ENCODE results near the gene MACO1.

GRCh38 chr1:25505656-25506385 lies 75.1 kb downstream of the MACO1 start:
- no peak for TF ChIP-seq TAF1 (IDR thresholded peaks at IDR 0.05; ENCODE audit: borderline replicate concordance, low read depth, low read length)
- TF ChIP-seq POLR2A (IDR thresholded peaks at IDR 0.05; ENCODE audit: low read depth, low read length), result no peak

Measured in GM12892 (cell line).